H1 (cell line): Measurements from ENCODE around the gene TCHH. TPM values are rescaled to one million over a fixed set of nuclear protein-coding genes. Genes with fewer than 3 reads are reported as not detected.
A peak's percentile ranks its signal among the peaks of the same experiment; 100 is the strongest.

Experiments used
- CTCF ChIA-PET: fragments of 300-600 bp; sonication (Branson Sonifier 250); formaldehyde crosslinking; loops from one replicate; lab custom pipeline; 2021; ENCODE audit not compliant: partially characterized antibody; lab: Charles Lee
- POLR2A ChIA-PET: fragments of 300-600 bp; sonication (Branson Sonifier 250); formaldehyde crosslinking; loops from one replicate; lab custom pipeline; 2021; ENCODE audit warnings: inconsistent platforms; ENCODE audit not compliant: partially characterized antibody; lab: Charles Lee
- DNase-seq, 2 experiments: peaks; one replicate each; pipeline versions ENCODE4 v3.0.0 to v3.0.0-alpha.2; 2010 to 2022; ENCODE audit warnings: low spot score in 2 of 2, low read depth in 1 of 2, mixed read lengths in 1 of 2
- FAIRE-seq: peaks from 2 replicates; lab custom pipeline; 2011; peaks lifted over from hg19 to GRCh38; lab: Jason Lieb, UNC
- H2AFZ ChIP-seq: 2 replicates; pipeline ENCODE4 v1.8.1; 2012; ENCODE audit warnings: low read length, inconsistent platforms
- H2AK5ac ChIP-seq: 2 replicates; pipeline ENCODE4 v1.6.1; 2013; ENCODE audit warnings: low read depth, low read length
- H2BK120ac ChIP-seq: replicated peaks from 2 replicates; pipeline ENCODE3; 2013; ENCODE audit warnings: low read depth, low read length, inconsistent platforms
- H2BK12ac ChIP-seq: 2 replicates; pipeline ENCODE4 v1.6.1; 2013; ENCODE audit warnings: low read depth, low read length
- H2BK15ac ChIP-seq: 2 replicates; pipeline ENCODE4 v1.6.1; 2013; ENCODE audit warnings: low read length
- H2BK20ac ChIP-seq: 2 replicates; pipeline ENCODE4 v1.6.1; 2013; ENCODE audit warnings: low read length
- H2BK5ac ChIP-seq: 2 replicates; pipeline ENCODE4 v1.6.1; 2013; ENCODE audit warnings: low read depth, low read length
- H3K14ac ChIP-seq: 2 replicates; pipeline ENCODE4 v1.6.1; 2013; ENCODE audit warnings: inconsistent platforms; ENCODE audit not compliant: insufficient read length
- H3K18ac ChIP-seq: 2 replicates; pipeline ENCODE4 v1.6.1; 2013; ENCODE audit warnings: low read length; ENCODE audit errors: extremely low read depth
- H3K23ac ChIP-seq: 2 replicates; pipeline ENCODE4 v1.6.1; 2013; ENCODE audit warnings: inconsistent platforms; ENCODE audit not compliant: insufficient read length
- H3K23me2 ChIP-seq: 2 replicates; pipeline ENCODE4 v1.6.1; 2013; ENCODE audit warnings: low read depth, low read length
- H3K27ac ChIP-seq: 2 replicates; pipeline ENCODE4 v1.6.1; 2011; ENCODE audit warnings: low read depth, low read length, inconsistent platforms
- H3K27me3 ChIP-seq, 4 experiments: replicated peaks in 1 of 4; 1 replicate in 1 of 4; 2 replicates in 3 of 4; pipeline versions ENCODE4 v1.6.1 to v1.8.1; 2011 to 2013; ENCODE audit warnings: low read length in 3 of 4, mild to moderate bottlenecking in 3 of 4, inconsistent platforms in 2 of 4, mixed read lengths in 2 of 4, moderate library complexity in 1 of 4; ENCODE audit not compliant: control insufficient read depth in 3 of 4, insufficient read depth in 3 of 4; ENCODE audit errors: extremely low read depth in 1 of 4
- H3K36me3 ChIP-seq, 4 experiments: 2 replicates each; pipeline versions ENCODE4 v1.6.1 to v1.8.1; 2011 to 2013; ENCODE audit warnings: mild to moderate bottlenecking in 4 of 4, low read length in 3 of 4, moderate library complexity in 2 of 4, control low read depth in 1 of 4, inconsistent platforms in 1 of 4; ENCODE audit not compliant: insufficient read depth in 4 of 4, control insufficient read depth in 2 of 4
- H3K4ac ChIP-seq: replicated peaks from 2 replicates; pipeline ENCODE3; 2013; ENCODE audit warnings: low read length, low read depth, mixed read lengths, inconsistent platforms; ENCODE audit not compliant: insufficient read length
- H3K4me1 ChIP-seq, 4 experiments: replicated peaks in 1 of 4; 1 replicate in 1 of 4; 2 replicates in 3 of 4; pipeline versions ENCODE4 v1.6.1 to v1.8.1; 2011 to 2013; ENCODE audit warnings: low read length in 3 of 4, inconsistent platforms in 2 of 4, mixed read lengths in 1 of 4; ENCODE audit not compliant: insufficient read depth in 4 of 4, control insufficient read depth in 3 of 4
- H3K4me2 ChIP-seq, 2 experiments: 2 replicates each; pipeline versions ENCODE4 v1.6.1 to v1.8.1; 2011 to 2013; ENCODE audit warnings: low read depth in 2 of 2, low read length in 2 of 2, control low read depth in 1 of 2, inconsistent platforms in 1 of 2, mild to moderate bottlenecking in 1 of 2; ENCODE audit not compliant: insufficient read depth in 1 of 2
- H3K4me3 ChIP-seq, 4 experiments: fragments of 200-600, 300-600 bp in 1 of 4; sonication (generic), shearing (Covaris generic), sonication (Bioruptor Twin) in 1 of 4; 2 replicates each; pipeline versions ENCODE4 v1.5.1 to v1.8.1; 2011 to 2016; ENCODE audit warnings: low read length in 4 of 4, low read depth in 3 of 4, control low read depth in 2 of 4, inconsistent platforms in 2 of 4, mild to moderate bottlenecking in 2 of 4, mixed read lengths in 1 of 4, moderate library complexity in 1 of 4; ENCODE audit not compliant: insufficient read depth in 2 of 4; ENCODE audit errors: extremely low read depth in 1 of 4
- H3K56ac ChIP-seq: replicated peaks from 2 replicates; pipeline ENCODE3; 2013; ENCODE audit warnings: low read depth, mild to moderate bottlenecking, mixed read lengths, low read length, inconsistent platforms; ENCODE audit not compliant: insufficient read length
- H3K79me1 ChIP-seq: 2 replicates; pipeline ENCODE4 v1.6.1; 2013; ENCODE audit warnings: low read depth, low read length, control low read depth
- H3K79me2 ChIP-seq, 2 experiments: 2 replicates each; pipeline versions ENCODE4 v1.6.1 to v1.8.1; 2012 to 2013; ENCODE audit warnings: low read length in 2 of 2, mild to moderate bottlenecking in 2 of 2, inconsistent platforms in 1 of 2; ENCODE audit not compliant: insufficient read depth in 2 of 2, control insufficient read depth in 1 of 2
- H3K9ac ChIP-seq, 4 experiments: replicated peaks in 1 of 4; 1 replicate in 1 of 4; 2 replicates in 3 of 4; pipeline versions ENCODE4 v1.6.1 to v1.8.1; 2011 to 2013; ENCODE audit warnings: low read depth in 3 of 4, low read length in 3 of 4, control low read depth in 2 of 4, mild to moderate bottlenecking in 2 of 4, moderate library complexity in 2 of 4, inconsistent platforms in 1 of 4; ENCODE audit errors: extremely low read depth in 1 of 4
- H3K9me3 ChIP-seq, 2 experiments: 2 replicates each; pipeline versions ENCODE4 v1.6.1 to v1.8.1; 2012 to 2013; ENCODE audit warnings: mild to moderate bottlenecking in 2 of 2, moderate library complexity in 2 of 2, control low read depth in 1 of 2, inconsistent platforms in 1 of 2, low read depth in 1 of 2, low read length in 1 of 2, mixed read lengths in 1 of 2; ENCODE audit not compliant: insufficient read depth in 2 of 2
- H4K20me1 ChIP-seq, 2 experiments: replicated peaks in 1 of 2; 2 replicates each; pipeline versions ENCODE3 to v1.8.1; 2011 to 2013; ENCODE audit warnings: inconsistent platforms in 2 of 2, low read length in 2 of 2, mild to moderate bottlenecking in 1 of 2; ENCODE audit not compliant: insufficient read depth in 2 of 2, control insufficient read depth in 1 of 2
- H4K5ac ChIP-seq: 2 replicates; pipeline ENCODE4 v1.6.1; 2013; ENCODE audit warnings: low read length, low read depth, mixed read lengths, inconsistent platforms; ENCODE audit not compliant: insufficient read length
- H4K8ac ChIP-seq: 2 replicates; pipeline ENCODE4 v1.8.0; 2013; ENCODE audit warnings: mild to moderate bottlenecking, moderate library complexity, low read length, inconsistent platforms; ENCODE audit not compliant: insufficient read depth; ENCODE audit errors: extremely low read depth
- H4K91ac ChIP-seq: replicated peaks from 2 replicates; pipeline ENCODE3; 2013; ENCODE audit warnings: low read length, mixed read lengths, inconsistent platforms; ENCODE audit not compliant: insufficient read length
- ASH2L ChIP-seq: fragments of 200-600, 300-600 bp; sonication (generic); IDR thresholded peaks from one replicate; pipeline ENCODE4 v1.7.1; 2017; ENCODE audit warnings: low read length
- BRCA1 ChIP-seq: IDR thresholded peaks from 2 replicates; pipeline ENCODE4 v1.6.1; 2012; ENCODE audit warnings: low read depth, low read length, improper control_type of control experiment
- CHD2 ChIP-seq: IDR thresholded peaks from 2 replicates; pipeline ENCODE4 v1.6.1; 2012; ENCODE audit warnings: low read length, improper control_type of control experiment
- CTBP2 ChIP-seq: IDR thresholded peaks from 2 replicates; pipeline ENCODE4 v1.7.0; 2011; ENCODE audit warnings: borderline replicate concordance, mild to moderate bottlenecking, moderate library complexity, mixed read lengths, low read length; ENCODE audit not compliant: insufficient read depth, insufficient read length
- EP300 ChIP-seq, 2 experiments: IDR thresholded peaks; 1 replicate in 1 of 2; 2 replicates in 1 of 2; pipeline ENCODE4 v1.6.1; 2011 to 2012; ENCODE audit warnings: low read depth in 2 of 2, low read length in 2 of 2, mild to moderate bottlenecking in 2 of 2, borderline replicate concordance in 1 of 2, inconsistent platforms in 1 of 2, moderate library complexity in 1 of 2
- EZH2 ChIP-seq: fragments of 200-600 bp; sonication (generic); IDR thresholded peaks from 2 replicates; pipeline ENCODE4 v1.7.1; 2012; ENCODE audit warnings: low read depth, mild to moderate bottlenecking, moderate library complexity, low read length, inconsistent platforms; ENCODE audit not compliant: severe bottlenecking
- GABPA ChIP-seq: IDR thresholded peaks from 2 replicates; pipeline ENCODE4 v1.6.1; 2011; ENCODE audit warnings: mild to moderate bottlenecking, low read length, moderate library complexity, borderline replicate concordance; ENCODE audit not compliant: insufficient read depth
- SRF ChIP-seq: IDR thresholded peaks from 2 replicates; pipeline ENCODE4 v1.6.1; 2011; ENCODE audit warnings: mild to moderate bottlenecking, low read depth, low read length, moderate library complexity
- WGBS, 2 experiments: shearing (Covaris generic) in 1 of 2; methylation state at CpG; one replicate each; pipeline versions ENCODE4 v1.1.6 to v1.1.7; 2013 to 2015; ENCODE audit warnings: low lambda C conversion rate in 2 of 2, mixed read lengths in 2 of 2, inconsistent platforms in 1 of 2, low coverage in 1 of 2, missing lambda C conversion rate in 1 of 2; ENCODE audit not compliant: insufficient replicate concordance in 2 of 2, insufficient coverage in 1 of 2, insufficient read length in 1 of 2; ENCODE audit errors: extremely low coverage in 1 of 2, missing lambda C conversion rate in 1 of 2; 5-methylcytosine and 5-hydroxymethylcytosine counted together
- polyA plus RNA-seq, 7 experiments: library from polyadenylated mRNA; depleted of rRNA in 3 of 7; stranded (reverse) in 5 of 7; unstranded in 2 of 7; fragments of >200 nt in 5 of 7; fragments of 200-250 nt in 2 of 7; gene quantifications; 1 replicate in 5 of 7; 2 replicates in 1 of 7; 4 replicates in 1 of 7; pipeline versions ENCODE4 v1.2.1 to v1.2.3, GENCODE V29; 2011 to 2013; ENCODE audit warnings: missing spikeins in 2 of 7, mixed read lengths in 2 of 7
- total RNA-seq: library from RNA; stranded (reverse); fragmentation: NEBNext Ultra II Directional; extraction: Animal tissue kit (Norgen Biotek cat#: 25700); gene quantifications from 2 replicates; pipeline ENCODE4 v1.2.1, GENCODE V29; 2021
- TF ChIP-seq, protein P1 (sequence below): IDR thresholded peaks from 2 replicates; pipeline ENCODE4 v1.6.1; 2012; ENCODE audit warnings: inconsistent platforms
- TF ChIP-seq, protein P2 (sequence below), 3 experiments: IDR thresholded peaks; 1 replicate in 2 of 3; 2 replicates in 1 of 3; pipeline versions ENCODE4 v1.5.1 to v1.6.1; 2011; ENCODE audit warnings: low read length in 3 of 3, mild to moderate bottlenecking in 3 of 3, inconsistent platforms in 2 of 3, low read depth in 1 of 3, moderate library complexity in 1 of 3; ENCODE audit not compliant: insufficient read depth in 1 of 3; ENCODE audit errors: control extremely low read depth in 1 of 3

TCHH gene
- total and polyA plus RNA-seq, 2 of the 8 experiments (the other 6 are each of a cell fraction or from before 2014, with no cell fraction given), result 0.02 to 0.07 TPM

DNA sequence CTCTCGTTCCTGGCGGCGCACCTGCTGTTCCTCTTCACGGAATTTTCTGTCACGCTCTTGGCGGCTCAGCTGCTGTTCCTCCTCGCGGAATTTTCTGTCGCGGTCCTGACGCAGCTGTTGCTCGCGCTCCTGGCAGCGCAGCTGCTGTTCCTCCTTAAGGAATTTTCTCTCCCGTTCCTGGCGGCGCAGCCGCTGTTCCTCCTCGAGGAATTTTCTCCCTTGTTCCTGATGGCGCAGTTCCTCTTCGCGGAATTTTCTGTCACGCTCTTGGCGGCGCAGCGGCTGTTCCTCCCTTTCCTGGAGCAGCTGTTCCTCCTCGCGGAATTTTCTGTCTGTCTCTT is 6.4 kb downstream of the TCHH start:
- peaks cover 25% of the 10 kb centered on the region; the same call in 1 of the 2 replicates for H3K23me2 ChIP-seq
- H3K23ac ChIP-seq, result no peak overlapping the region
- H2AK5ac ChIP-seq, result no peak overlapping the region
- DNase-seq (peak in 1 of 2 experiments; percentile 46), FAIRE-seq (no peak)
- no peak overlapping the region for H3K9ac ChIP-seq
- H4K91ac ChIP-seq, result no peak overlapping the region
- no peak overlapping the region for H2BK120ac ChIP-seq
- no peak overlapping the region for H2BK5ac ChIP-seq
- H3K36me3 ChIP-seq, result peaks cover 0 to 2% (median 0%) of the 10 kb centered on the region in 4 experiments; a peak in 1 of 8 replicates
- no peak overlapping the region for H3K4ac ChIP-seq
- H3K27ac ChIP-seq, result no peak overlapping the region
- H3K9me3 ChIP-seq, result peaks cover 0 to 52% of the 10 kb centered on the region in 2 experiments; a peak in 2 of 4 replicates
- H3K56ac ChIP-seq, result no peak overlapping the region
- no peaks in the 10 kb centered on the region for H3K79me1 ChIP-seq
- no peak overlapping the region for H3K18ac ChIP-seq
- 83% methylated on average over 24 of the region's 28 CpGs; no CpG with 5 or more reads in 1 of the 2 experiments for WGBS, 2 experiments
- H3K4me1 ChIP-seq, result peaks cover 0 to 11% (median 4%) of the 10 kb centered on the region in 4 experiments; a peak in 5 of 7 replicates
- H2BK20ac ChIP-seq, result no peak overlapping the region
- H3K14ac ChIP-seq, result no peak overlapping the region
- H2BK12ac ChIP-seq, result no peak overlapping the region
- ChIA-PET POLR2A (interaction anchor here (0.7 kb wide), 1 partner anchor 361 kb away, joined by 3 read pairs; no protein-coding TSS in a partner anchor), CTCF (interaction anchor here (0.8 to 1.1 kb wide), 2 partner anchors 81 to 141 kb away, joined by 3 read pairs; no protein-coding TSS in a partner anchor)
- no peak overlapping the region; a peak in 1 of 8 replicates for H3K4me3 ChIP-seq
- no peak overlapping the region for H2BK15ac ChIP-seq
- peaks cover 0 to 1% of the 10 kb centered on the region in 2 experiments for H4K20me1 ChIP-seq
- H4K8ac ChIP-seq, result no peak overlapping the region
- H4K5ac ChIP-seq, result no peak overlapping the region
- no peaks in the 10 kb centered on the region for H3K79me2 ChIP-seq
- H3K27me3 ChIP-seq, result peaks cover 54 to 77% (median 73%) of the 10 kb centered on the region in 4 experiments
- H2AFZ ChIP-seq, result no peak overlapping the region
- no peak overlapping the region; a peak in 1 of 4 replicates for H3K4me2 ChIP-seq
- TF ChIP-seq, protein P1, sequence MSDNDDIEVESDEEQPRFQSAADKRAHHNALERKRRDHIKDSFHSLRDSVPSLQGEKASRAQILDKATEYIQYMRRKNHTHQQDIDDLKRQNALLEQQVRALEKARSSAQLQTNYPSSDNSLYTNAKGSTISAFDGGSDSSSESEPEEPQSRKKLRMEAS, result no peak
- TF ChIP-seq EP300 (IDR thresholded peaks at IDR 0.05; ENCODE audit: borderline replicate concordance in 1 of 2, low read depth in 2 of 2, low read length in 2 of 2) (no peak), CTBP2 (no peak), SRF (no peak), GABPA (no peak), EZH2 (no peak), CHD2 (no peak), ASH2L (no peak), BRCA1 (no peak)
- TF ChIP-seq, protein P2, sequence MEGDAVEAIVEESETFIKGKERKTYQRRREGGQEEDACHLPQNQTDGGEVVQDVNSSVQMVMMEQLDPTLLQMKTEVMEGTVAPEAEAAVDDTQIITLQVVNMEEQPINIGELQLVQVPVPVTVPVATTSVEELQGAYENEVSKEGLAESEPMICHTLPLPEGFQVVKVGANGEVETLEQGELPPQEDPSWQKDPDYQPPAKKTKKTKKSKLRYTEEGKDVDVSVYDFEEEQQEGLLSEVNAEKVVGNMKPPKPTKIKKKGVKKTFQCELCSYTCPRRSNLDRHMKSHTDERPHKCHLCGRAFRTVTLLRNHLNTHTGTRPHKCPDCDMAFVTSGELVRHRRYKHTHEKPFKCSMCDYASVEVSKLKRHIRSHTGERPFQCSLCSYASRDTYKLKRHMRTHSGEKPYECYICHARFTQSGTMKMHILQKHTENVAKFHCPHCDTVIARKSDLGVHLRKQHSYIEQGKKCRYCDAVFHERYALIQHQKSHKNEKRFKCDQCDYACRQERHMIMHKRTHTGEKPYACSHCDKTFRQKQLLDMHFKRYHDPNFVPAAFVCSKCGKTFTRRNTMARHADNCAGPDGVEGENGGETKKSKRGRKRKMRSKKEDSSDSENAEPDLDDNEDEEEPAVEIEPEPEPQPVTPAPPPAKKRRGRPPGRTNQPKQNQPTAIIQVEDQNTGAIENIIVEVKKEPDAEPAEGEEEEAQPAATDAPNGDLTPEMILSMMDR (IDR thresholded peaks at IDR 0.05; ENCODE audit: control extremely low read depth in 1 of 3, insufficient read depth in 1 of 3, low read depth in 1 of 3, low read length in 3 of 3), result no peak
